A673 (cell line): ENCODE measurements around the gene FAM114A2.

ENCODE experiments used
- CTCF ChIP-seq: fragments of 300-800, 200-600 bp; sonication (generic); conservative IDR thresholded peaks from 2 replicates; pipeline ENCODE4 v1.5.1; 2017; ENCODE audit warnings: low read depth, mild to moderate bottlenecking, antibody characterized with exemption, low read length, moderate library complexity, mixed read lengths
- EZH2 ChIP-seq: fragments of 200-600 bp; sonication (generic); IDR thresholded peaks from 2 replicates; pipeline ENCODE4 v1.6.1; 2017; ENCODE audit warnings: borderline replicate concordance, low read depth, mild to moderate bottlenecking, mixed read lengths, antibody characterized with exemption, low read length; ENCODE audit not compliant: poor library complexity, severe bottlenecking

- no peak for TF ChIP-seq CTCF
- TF ChIP-seq EZH2 = no peak
Measured at GRCh38 chr5:154039458-154039829, 734 bp upstream of the FAM114A2 start.
